Mesendoderm (in vitro differentiated cells): ENCODE data around the gene AK8.

Source experiments
- DNase-seq: peaks from one replicate; pipeline ENCODE4 v3.0.0; 2013
- H2AK5ac ChIP-seq: 2 replicates; pipeline ENCODE4 v1.6.1; 2013; ENCODE audit warnings: low read length, inconsistent platforms
- H2BK120ac ChIP-seq: 2 replicates; pipeline ENCODE4 v1.6.1; 2013; ENCODE audit warnings: low read depth, mild to moderate bottlenecking, low read length, moderate library complexity, mixed read lengths
- H2BK15ac ChIP-seq: replicated peaks from 2 replicates; pipeline ENCODE4 v1.6.1; 2013; ENCODE audit warnings: low read depth, mild to moderate bottlenecking, moderate library complexity
- H2BK5ac ChIP-seq: 2 replicates; pipeline ENCODE4 v1.6.1; 2013; ENCODE audit warnings: low read length, inconsistent platforms
- H3K18ac ChIP-seq: 2 replicates; pipeline ENCODE4 v1.6.1; 2013; ENCODE audit warnings: mild to moderate bottlenecking, low read length, mixed read lengths
- H3K23ac ChIP-seq: one replicate; pipeline ENCODE4 v1.6.1; 2013; ENCODE audit warnings: low read length
- H3K27ac ChIP-seq: 2 replicates; pipeline ENCODE4 v1.5.1; 2013; ENCODE audit warnings: low read depth, mild to moderate bottlenecking, inconsistent platforms, low read length, moderate library complexity
- H3K27me3 ChIP-seq: 2 replicates; pipeline ENCODE4 v1.6.1; 2013; ENCODE audit warnings: low read length, control low read depth, mild to moderate bottlenecking, inconsistent platforms; ENCODE audit not compliant: insufficient read depth, poor library complexity
- H3K36me3 ChIP-seq: 2 replicates; pipeline ENCODE4 v1.6.1; 2013; ENCODE audit warnings: low read length, inconsistent platforms; ENCODE audit not compliant: control insufficient read depth, insufficient read depth
- H3K4ac ChIP-seq: one replicate; pipeline ENCODE4 v1.6.1; 2013; ENCODE audit warnings: low read depth, mild to moderate bottlenecking, low read length, moderate library complexity
- H3K4me1 ChIP-seq: 2 replicates; pipeline ENCODE4 v1.6.1; 2013; ENCODE audit warnings: low read depth, low read length, inconsistent platforms; ENCODE audit not compliant: control insufficient read depth
- H3K4me2 ChIP-seq: 2 replicates; pipeline ENCODE4 v1.6.1; 2013; ENCODE audit warnings: low read length
- H3K4me3 ChIP-seq: 2 replicates; pipeline ENCODE4 v1.5.1; 2013; ENCODE audit warnings: mild to moderate bottlenecking, low read length
- H3K56ac ChIP-seq: one replicate; pipeline ENCODE4 v1.6.1; 2013; ENCODE audit warnings: low read length
- H3K79me1 ChIP-seq: 2 replicates; pipeline ENCODE4 v1.6.1; 2013; ENCODE audit warnings: low read length, inconsistent platforms
- H3K79me2 ChIP-seq: 2 replicates; pipeline ENCODE4 v1.6.1; 2013; ENCODE audit warnings: mild to moderate bottlenecking, low read length; ENCODE audit not compliant: control insufficient read depth, insufficient read depth
- H3K9ac ChIP-seq: 2 replicates; pipeline ENCODE4 v1.6.1; 2013; ENCODE audit warnings: low read length, inconsistent platforms
- H4K5ac ChIP-seq: one replicate; pipeline ENCODE4 v1.6.1; 2013; ENCODE audit warnings: low read length
- H4K8ac ChIP-seq: one replicate; pipeline ENCODE4 v1.6.1; 2013; ENCODE audit warnings: low read depth, mild to moderate bottlenecking, control low read depth, low read length, moderate library complexity
- WGBS: extraction: QIAGEN DNeasy Blood & Tissue Kit; methylation state at CpG from one replicate; pipeline ENCODE4 v1.1.7; 2013; ENCODE audit warnings: low lambda C conversion rate, missing lambda C conversion rate; ENCODE audit not compliant: insufficient coverage; ENCODE audit errors: extremely low coverage; 5-methylcytosine and 5-hydroxymethylcytosine counted together

Gene AK8

DNA sequence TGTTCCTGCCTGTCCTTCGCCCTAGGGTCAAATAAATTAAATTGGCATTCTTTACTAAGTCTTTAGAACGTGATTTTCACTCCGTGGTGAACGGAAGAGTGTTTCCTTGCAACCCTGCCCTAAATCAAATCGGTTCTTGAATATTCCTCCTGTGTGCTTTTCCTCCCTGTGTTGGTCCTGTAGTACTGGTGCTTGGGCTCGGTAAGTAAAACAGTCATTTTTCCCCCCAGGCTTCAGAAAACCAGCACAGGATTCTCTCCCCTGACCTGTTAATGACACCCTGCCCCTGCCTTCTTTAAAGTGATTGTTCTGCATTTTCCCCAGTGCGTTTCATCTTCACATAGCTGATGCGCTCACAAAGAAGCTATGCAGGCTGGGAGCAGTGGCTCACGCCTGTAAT is 96.0 kb downstream of the AK8 start:
- no peak overlapping the region for H2BK5ac ChIP-seq
- no peak overlapping the region for H2AK5ac ChIP-seq
- no peak overlapping the region for H2BK120ac ChIP-seq
- no peaks in the 10 kb centered on the region for H3K79me1 ChIP-seq
- H2BK15ac ChIP-seq, result no peak overlapping the region
- no peak overlapping the region for H3K4me3 ChIP-seq
- H4K5ac ChIP-seq, result no peak overlapping the region
- H3K36me3 ChIP-seq, result no peaks in the 10 kb centered on the region
- peaks cover 2% of the 10 kb centered on the region for H3K4me1 ChIP-seq
- H3K18ac ChIP-seq, result no peak overlapping the region
- no peaks in the 10 kb centered on the region for H3K79me2 ChIP-seq
- no peak overlapping the region for H3K23ac ChIP-seq
- no peak overlapping the region for H4K8ac ChIP-seq
- no peak overlapping the region for H3K27ac ChIP-seq
- no peak overlapping the region for H3K9ac ChIP-seq
- H3K4ac ChIP-seq, result no peak overlapping the region
- H3K27me3 ChIP-seq, result no peaks in the 10 kb centered on the region
- H3K4me2 ChIP-seq, result no peak overlapping the region
- peak; percentile 63 for DNase-seq
- H3K56ac ChIP-seq, result no peak overlapping the region
- no CpG with 5 or more reads among the region's 9 CpGs for WGBS

DNA sequence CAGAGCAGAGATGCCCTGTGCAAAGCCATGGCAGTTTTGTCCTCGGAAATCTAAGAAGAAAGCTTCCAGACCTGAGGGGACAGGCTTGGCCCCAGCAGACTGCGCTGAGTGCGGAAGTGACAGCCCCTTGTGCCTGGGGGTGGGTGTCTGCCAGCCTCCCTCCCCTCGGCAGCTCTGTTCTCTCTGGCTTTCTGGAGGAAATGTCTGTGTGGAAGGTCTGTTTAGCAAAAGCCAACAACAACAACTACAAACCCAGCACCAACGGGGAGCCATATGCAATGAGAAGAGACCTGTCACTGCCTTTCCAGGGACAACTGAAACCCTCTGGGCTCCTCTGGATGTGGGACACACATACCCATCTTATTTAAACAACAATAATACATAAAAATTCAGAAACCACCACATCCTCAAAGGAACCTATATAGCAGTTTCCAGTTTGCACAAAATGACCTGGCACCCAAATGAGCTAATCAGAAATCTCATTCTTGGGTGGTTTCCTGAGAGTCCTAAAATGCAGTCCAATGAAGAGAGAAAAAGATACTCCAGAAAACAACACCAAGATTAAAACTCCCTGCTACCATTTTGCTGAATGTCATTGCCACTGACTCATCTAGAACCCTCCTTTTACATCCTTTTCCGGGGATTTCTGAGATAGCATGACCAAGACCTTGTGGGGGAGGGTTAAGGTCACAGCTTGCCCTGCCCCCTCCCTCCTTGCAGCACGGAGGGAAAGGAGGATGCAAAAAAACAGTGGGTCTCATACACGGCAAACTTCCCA is 97.7 kb downstream of the AK8 start:
- no peaks in the 10 kb centered on the region for H3K27me3 ChIP-seq
- no peak overlapping the region for H2BK5ac ChIP-seq
- no CpG with 5 or more reads among the region's 8 CpGs for WGBS
- no peak overlapping the region for H3K56ac ChIP-seq
- H3K23ac ChIP-seq, result no peak overlapping the region
- H3K79me2 ChIP-seq, result no peaks in the 10 kb centered on the region
- no peak overlapping the region for H4K5ac ChIP-seq
- peak; percentile 28 for DNase-seq
- no peak overlapping the region for H3K4me2 ChIP-seq
- no peak overlapping the region for H4K8ac ChIP-seq
- no peak overlapping the region for H3K4me3 ChIP-seq
- H3K18ac ChIP-seq, result no peak overlapping the region
- no peaks in the 10 kb centered on the region for H3K36me3 ChIP-seq
- no peak overlapping the region for H3K9ac ChIP-seq
- no peak overlapping the region for H3K4ac ChIP-seq
- H3K27ac ChIP-seq, result no peak overlapping the region
- H2BK15ac ChIP-seq, result no peak overlapping the region
- no peaks in the 10 kb centered on the region for H3K79me1 ChIP-seq
- peaks cover 2% of the 10 kb centered on the region for H3K4me1 ChIP-seq
- H2BK120ac ChIP-seq, result no peak overlapping the region
- H2AK5ac ChIP-seq, result no peak overlapping the region

DNA sequence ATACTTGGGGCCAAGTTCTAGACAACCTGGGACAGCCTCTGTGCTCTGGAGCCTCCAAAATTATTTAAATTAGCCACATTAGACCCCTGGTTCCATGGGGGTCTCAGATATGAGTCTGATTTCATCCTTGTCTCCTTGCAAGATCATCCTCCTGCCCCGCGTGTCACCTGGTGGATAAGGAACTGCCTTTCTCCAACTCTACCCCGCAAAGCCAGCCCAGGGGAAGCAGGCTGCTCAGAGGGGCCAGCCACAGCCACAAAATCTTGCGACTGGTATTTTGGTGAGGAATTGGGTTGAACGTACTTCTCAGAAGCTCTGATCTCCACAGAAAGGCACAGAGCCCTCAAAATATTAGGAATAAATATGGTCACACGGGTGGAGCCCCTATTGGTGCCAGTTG is 101.2 kb downstream of the AK8 start:
- Histone ChIP-seq H3K9ac (no peak overlapping the region), H2BK5ac (no peak overlapping the region), H3K36me3 (no peaks in the 10 kb centered on the region), H3K4me2 (no peak overlapping the region), H3K4me1 (no peaks in the 10 kb centered on the region), H3K27me3 (no peaks in the 10 kb centered on the region), H3K56ac (no peak overlapping the region), H3K4me3 (no peak overlapping the region), H4K5ac (no peak overlapping the region), H3K79me1 (no peaks in the 10 kb centered on the region), H3K27ac (no peak overlapping the region), H2BK15ac (no peak overlapping the region), H3K18ac (no peak overlapping the region), H3K4ac (no peak overlapping the region), H3K23ac (no peak overlapping the region), H4K8ac (no peak overlapping the region), H2AK5ac (no peak overlapping the region), H2BK120ac (no peak overlapping the region), H3K79me2 (no peaks in the 10 kb centered on the region)
- DNase-seq, result no peak
- no CpG with 5 or more reads among the region's 6 CpGs for WGBS

DNA sequence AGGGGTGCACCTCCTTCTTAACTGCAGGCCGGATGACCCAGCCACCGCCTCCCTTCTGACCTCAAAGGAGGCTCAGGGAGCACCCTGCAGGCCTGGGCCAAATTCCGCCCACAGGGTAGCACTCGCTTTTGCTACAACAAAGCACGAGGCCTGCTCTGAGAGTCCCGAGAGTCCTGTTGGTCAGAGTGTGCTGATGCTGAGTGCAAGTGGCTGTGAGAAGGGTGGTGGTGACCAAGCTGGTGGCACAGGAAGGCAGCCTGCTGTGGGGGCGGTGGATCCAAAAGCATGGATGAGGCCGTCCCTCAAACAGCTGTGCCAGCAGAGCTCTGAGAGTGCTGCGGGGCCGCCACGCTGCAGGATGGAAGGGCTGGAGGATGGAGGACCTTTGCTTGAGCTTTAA is 101.8 kb downstream of the AK8 start:
- Histone ChIP-seq H3K36me3 (no peaks in the 10 kb centered on the region), H3K4me1 (no peaks in the 10 kb centered on the region), H3K79me2 (no peaks in the 10 kb centered on the region), H3K56ac (no peak overlapping the region), H4K5ac (no peak overlapping the region), H3K4me2 (no peak overlapping the region), H2BK5ac (no peak overlapping the region), H3K9ac (no peak overlapping the region), H2BK15ac (no peak overlapping the region), H4K8ac (no peak overlapping the region), H3K18ac (no peak overlapping the region), H3K4ac (no peak overlapping the region), H3K27ac (no peak overlapping the region), H3K4me3 (no peak overlapping the region), H3K27me3 (no peaks in the 10 kb centered on the region), H3K79me1 (no peaks in the 10 kb centered on the region), H3K23ac (no peak overlapping the region), H2AK5ac (no peak overlapping the region), H2BK120ac (no peak overlapping the region)
- no peak for DNase-seq
- no CpG with 5 or more reads among the region's 11 CpGs for WGBS

DNA sequence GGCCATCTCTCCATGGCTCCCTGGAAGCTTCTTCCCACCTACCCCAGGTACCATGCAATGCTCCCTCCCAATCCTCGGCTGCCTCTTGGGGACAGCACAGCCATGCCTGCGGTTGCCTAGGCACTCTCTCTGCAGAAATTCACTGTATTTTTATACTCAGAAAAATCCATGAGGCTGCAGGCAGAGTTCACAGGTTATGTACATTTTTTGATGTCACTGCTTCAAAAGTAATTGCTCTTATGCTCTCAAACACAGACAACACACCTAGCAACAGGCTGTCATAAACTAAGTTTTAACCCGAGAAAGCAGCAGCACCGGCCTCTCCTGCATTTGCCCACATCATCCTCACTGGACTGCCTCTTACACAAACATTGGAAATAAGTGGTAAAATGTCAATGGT is 102.4 kb downstream of the AK8 start:
- Histone ChIP-seq H3K27me3 (no peaks in the 10 kb centered on the region), H3K4ac (no peak overlapping the region), H3K4me2 (no peak overlapping the region), H3K56ac (no peak overlapping the region), H3K4me3 (no peak overlapping the region), H3K4me1 (no peaks in the 10 kb centered on the region), H2BK15ac (no peak overlapping the region), H4K8ac (no peak overlapping the region), H2BK5ac (no peak overlapping the region), H3K27ac (no peak overlapping the region), H3K79me2 (no peaks in the 10 kb centered on the region), H4K5ac (no peak overlapping the region), H3K9ac (no peak overlapping the region), H2AK5ac (no peak overlapping the region), H2BK120ac (no peak overlapping the region), H3K79me1 (no peaks in the 10 kb centered on the region), H3K23ac (no peak overlapping the region), H3K36me3 (no peaks in the 10 kb centered on the region), H3K18ac (no peak overlapping the region)
- no CpG with 5 or more reads among the region's 4 CpGs for WGBS
- no peak for DNase-seq

DNA sequence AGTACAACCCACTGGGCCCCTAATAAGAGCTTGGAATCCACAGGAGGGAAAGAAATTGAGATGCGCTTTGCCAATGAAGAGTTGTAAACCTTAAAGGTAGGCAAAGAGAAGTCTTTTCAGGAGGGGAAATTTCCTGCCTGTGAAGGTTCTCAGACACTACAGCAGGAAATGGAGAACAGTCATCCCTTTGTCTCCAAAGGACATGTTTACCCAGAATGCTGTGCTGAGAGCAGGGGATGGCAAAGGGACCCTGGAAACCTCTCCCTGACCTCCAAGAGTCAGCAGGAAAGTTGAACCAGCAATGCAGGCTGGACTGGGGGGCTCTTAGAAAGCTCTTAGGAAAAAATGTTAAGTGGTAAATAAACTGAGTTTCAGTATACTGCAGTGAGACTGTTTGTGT is 103.2 kb downstream of the AK8 start:
- no peak overlapping the region for H2BK5ac ChIP-seq
- H3K4me1 ChIP-seq, result no peaks in the 10 kb centered on the region
- H2BK15ac ChIP-seq, result no peak overlapping the region
- no peak overlapping the region for H4K5ac ChIP-seq
- no peak overlapping the region for H2AK5ac ChIP-seq
- H3K56ac ChIP-seq, result no peak overlapping the region
- WGBS, result no CpG with 5 or more reads among the region's 1 CpG
- no peak overlapping the region for H3K9ac ChIP-seq
- H3K4ac ChIP-seq, result no peak overlapping the region
- no peak overlapping the region for H3K18ac ChIP-seq
- H2BK120ac ChIP-seq, result no peak overlapping the region
- no peak overlapping the region for H3K4me3 ChIP-seq
- no peak for DNase-seq
- H3K27ac ChIP-seq, result no peak overlapping the region
- no peaks in the 10 kb centered on the region for H3K27me3 ChIP-seq
- no peak overlapping the region for H4K8ac ChIP-seq
- H3K79me1 ChIP-seq, result no peaks in the 10 kb centered on the region
- no peaks in the 10 kb centered on the region for H3K36me3 ChIP-seq
- H3K23ac ChIP-seq, result no peak overlapping the region
- no peaks in the 10 kb centered on the region for H3K79me2 ChIP-seq
- no peak overlapping the region for H3K4me2 ChIP-seq
